ENCODE results near the gene PCDH12.

Gene PCDH12

GRCh38 chr5:141906517-141906916, 51.5 kb downstream of the PCDH12 start:
- no peak for DNase-seq

GRCh38 chr5:141904551-141904950, 53.5 kb downstream of the PCDH12 start:
- no peak for DNase-seq

GRCh38 chr5:141903261-141903660, 54.7 kb downstream of the PCDH12 start:
- DNase-seq: no peak

GRCh38 chr5:141902015-141902814, 55.8 kb downstream of the PCDH12 start:
- DNase-seq: no peak

- no peak for DNase-seq
Measured at GRCh38 chr5:141898448-141899049, 59.5 kb downstream of the PCDH12 start.

- DNase-seq: no peak
Measured at GRCh38 chr5:141897425-141897824, 60.6 kb downstream of the PCDH12 start.

Measured in NCI-H2029 (cell line).